Measurements from ENCODE around the gene OGDH. TPM values are rescaled to one million over a fixed set of nuclear protein-coding genes. Genes with fewer than 3 reads are reported as not detected.

OGDH gene
- total and polyA plus RNA-seq, 10 of the 15 experiments (the other 5 are each of a cell fraction or from before 2014, with no cell fraction given): 4.1 to 103 (median 48.4) TPM

- intact Hi-C loops (cut with micrococcal nuclease; ENCODE audit: unreplicated experiment): no loop called here
- H3K4me2 ChIP-seq (ENCODE audit: control insufficient read depth, insufficient read depth): peak overlapping the region; percentile 35
- FAIRE-seq (no peak), ATAC-seq (peak; percentile 9), DNase-seq (ENCODE audit: low read depth, low spot score) (no peak)
- peak overlapping the region; percentile 92 for H3K4me3 ChIP-seq
- 2% methylated on average over 53 of the region's 60 CpGs for WGBS (ENCODE audit: insufficient coverage, insufficient replicate concordance, low lambda C conversion rate, missing lambda C conversion rate)
- RAD21 ChIA-PET (ENCODE audit: unreplicated experiment): interaction anchor here (0.9 to 6.6 kb wide), 12 partner anchors 12 to 161 kb away, joined by 3 to 107 read pairs (median 8); partner anchors contain the start of genes H2AZ2 and OGDH
- no peak overlapping the region for H2AFZ ChIP-seq (ENCODE audit: control insufficient read depth, low read depth, low read length)
- peak overlapping the region; percentile 92 for H3K27ac ChIP-seq (ENCODE audit: control insufficient read depth, insufficient read depth)
- peak overlapping the region; percentile 76 for H3K9ac ChIP-seq (ENCODE audit: control insufficient read depth, insufficient read depth, low read length)
- in situ Hi-C loops (cut with MboI): no loop called here
- BruUV-seq (replicated peaks): no TSS peak
- POLR2A ChIA-PET: interaction anchor here (0.6 to 5.1 kb wide), 20 partner anchors 11 to 277 kb away, joined by 3 to 55 read pairs (median 9); partner anchors contain the start of genes CCM2, H2AZ2, OGDH and PURB
- no peaks in the 10 kb centered on the region for H3K27me3 ChIP-seq (replicated peaks in 1 of 2; ENCODE audit: control insufficient read depth in 2 of 2, insufficient read depth in 2 of 2, low read length in 1 of 2)
- H3K79me2 ChIP-seq (ENCODE audit: control insufficient read depth, insufficient read depth, low read length): peaks cover 56% of the 10 kb centered on the region
- SMC1A ChIA-PET (ENCODE audit: uncharacterized antibody, unreplicated experiment): interaction anchor here (0.6 to 5.4 kb wide), 16 partner anchors 13 to 175 kb away, joined by 3 to 79 read pairs (median 4); partner anchors contain the start of genes DDX56 and OGDH
- H4K20me1 ChIP-seq (ENCODE audit: control insufficient read depth, insufficient read depth): no peaks in the 10 kb centered on the region
- H3K9me3 ChIP-seq (replicated peaks; ENCODE audit: control insufficient read depth, insufficient read depth, low read length): no peaks in the 10 kb centered on the region
- H3K4me1 ChIP-seq (ENCODE audit: control insufficient read depth, insufficient read depth, low read length): peaks cover 22% of the 10 kb centered on the region
- peaks cover 0 to 7% of the 10 kb centered on the region in 2 experiments; a peak in 2 of 4 replicates for H3K36me3 ChIP-seq (ENCODE audit: control insufficient read depth in 2 of 2, insufficient read depth in 2 of 2, low read length in 1 of 2)
- CTCF ChIA-PET: interaction anchor here (1.1 to 4.1 kb wide), 7 partner anchors 14 to 387 kb away, joined by 3 to 23 read pairs (median 10); partner anchors contain the start of gene H2AZ2
- peak; percentile 48; the same call in 1 of the 2 replicates for TF ChIP-seq LARP7 (IDR thresholded peaks at IDR 0.05)
- TF ChIP-seq NBN (IDR thresholded peaks at IDR 0.05): no peak; the same call in 1 of the 2 replicates
- no peak for TF ChIP-seq E2F8 (IDR thresholded peaks at IDR 0.05; ENCODE audit: low read depth, partially characterized antibody)
- peak; percentile 97 for TF ChIP-seq TCF12 (IDR thresholded peaks at IDR 0.05; ENCODE audit: low read depth, low read length)
- TF ChIP-seq CBX3 (IDR thresholded peaks at IDR 0.05; ENCODE audit: borderline replicate concordance, low read depth): no peak
- TF ChIP-seq PML (IDR thresholded peaks at IDR 0.05; ENCODE audit: low read length): no peak
- TF ChIP-seq POLR2A (IDR thresholded peaks at IDR 0.05; ENCODE audit: low read depth, low read length): peak; percentile 69; the same call in 1 of the 2 replicates
- 0 out of 2 replicates have a peak, but pooled peaks have one; percentile 79 for TF ChIP-seq TCF3 (IDR thresholded peaks at IDR 0.05; ENCODE audit: borderline replicate concordance, insufficient read depth, low read depth, low read length)
- TF ChIP-seq STAT1 (conservative IDR thresholded peaks at IDR 0.05): no peak
- peak; percentile 21; the same call in 1 of the 2 replicates for TF ChIP-seq RUNX3 (IDR thresholded peaks at IDR 0.05; ENCODE audit: low read length)
- 0 out of 2 replicates have a peak, but pooled peaks have one; percentile 42 for TF ChIP-seq RB1 (IDR thresholded peaks at IDR 0.05; ENCODE audit: borderline replicate concordance)
- 0 out of 2 replicates have a peak, but pooled peaks have one; percentile 65 for TF ChIP-seq DPF2 (IDR thresholded peaks at IDR 0.05)
- TF ChIP-seq MLLT1 (IDR thresholded peaks at IDR 0.05): no peak
- no peak for TF ChIP-seq SPI1 (IDR thresholded peaks at IDR 0.05; ENCODE audit: borderline replicate concordance, insufficient read depth, low read depth, low read length)
- peak; percentile 43; the same call in 1 of the 2 replicates for TF ChIP-seq MXI1 (IDR thresholded peaks at IDR 0.05; ENCODE audit: low read depth, low read length)
- TF ChIP-seq NR2F1 (conservative IDR thresholded peaks at IDR 0.05): peak; percentile 85
- TF ChIP-seq SMAD1 (IDR thresholded peaks at IDR 0.05; ENCODE audit: low read depth, partially characterized antibody): no peak
- peak; percentile 72 for TF ChIP-seq IKZF1 (conservative IDR thresholded peaks at IDR 0.05)
- TF ChIP-seq EGR1 (IDR thresholded peaks at IDR 0.05; ENCODE audit: borderline replicate concordance in 1 of 2, low read depth in 2 of 2, low read length in 2 of 2): peak in 1 of 2 experiments; percentile 60; a peak in 1 of 3 replicates
Observed at GRCh38 chr7:44748948-44749731, 142.7 kb downstream of the OGDH start.
